T-helper 2 cell (primary cell): ENCODE data around the gene ENOX1.
"Not testable (repeated sequence)": the region's sequence is repeated elsewhere in the genome, so short reads cannot be mapped to it uniquely, and the experiment has no call there.

ENCODE experiments used
- DNase-seq, 5 experiments: peaks; one replicate each; pipeline versions ENCODE4 v3.0.0 to v3.0.0-alpha.2; 2012 to 2022

ENOX1 gene

GRCh38 chr13:43180837-43181236 lies 605.9 kb downstream of the ENOX1 start:
- no peak for DNase-seq

- DNase-seq, result no peak
Measured at GRCh38 chr13:43180036-43180660, 606.6 kb downstream of the ENOX1 start.

DNA sequence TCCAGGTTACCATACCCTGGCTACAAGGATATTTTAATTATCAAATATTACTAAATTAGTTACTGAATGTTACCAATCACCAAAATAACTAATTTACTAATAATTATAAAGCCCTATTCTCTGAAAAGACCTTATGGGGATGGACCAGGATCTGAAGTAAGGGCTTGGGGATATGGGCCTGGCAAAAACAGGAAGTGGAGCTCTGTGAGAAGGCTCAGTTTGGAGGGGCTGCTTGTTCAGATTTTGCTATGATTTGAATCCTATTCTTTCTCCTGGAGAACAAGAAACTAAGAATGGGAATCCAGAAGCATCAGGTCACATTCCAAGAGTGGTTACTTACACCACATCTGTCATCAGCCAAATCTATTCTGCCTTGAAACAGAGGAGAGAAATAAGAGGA lies 615.3 kb downstream of the ENOX1 start:
- no peak for DNase-seq

DNA sequence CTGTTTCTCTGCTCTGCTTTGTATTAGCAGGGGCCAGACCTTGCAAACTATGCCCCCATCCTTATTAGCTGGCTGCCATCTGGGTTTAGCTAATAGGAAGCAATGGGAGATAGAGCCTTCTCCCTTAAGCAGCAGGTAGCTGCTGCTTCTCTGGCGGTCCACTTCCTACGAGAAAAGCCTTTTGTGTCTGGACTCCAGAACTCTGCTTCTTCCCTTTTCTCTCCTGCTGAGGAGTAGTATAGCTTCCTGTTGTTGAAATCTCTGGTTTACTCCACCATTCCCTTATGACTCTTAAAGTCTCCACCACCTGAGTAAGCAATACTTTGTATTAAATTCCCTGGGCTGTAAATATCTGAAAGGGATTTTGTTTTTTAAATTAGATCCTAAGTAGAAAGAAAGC lies 616.3 kb downstream of the ENOX1 start:
- no peak for DNase-seq

- not testable (repeated sequence) for DNase-seq
Measured at GRCh38 chr13:43168434-43168833, 618.3 kb downstream of the ENOX1 start.

DNA sequence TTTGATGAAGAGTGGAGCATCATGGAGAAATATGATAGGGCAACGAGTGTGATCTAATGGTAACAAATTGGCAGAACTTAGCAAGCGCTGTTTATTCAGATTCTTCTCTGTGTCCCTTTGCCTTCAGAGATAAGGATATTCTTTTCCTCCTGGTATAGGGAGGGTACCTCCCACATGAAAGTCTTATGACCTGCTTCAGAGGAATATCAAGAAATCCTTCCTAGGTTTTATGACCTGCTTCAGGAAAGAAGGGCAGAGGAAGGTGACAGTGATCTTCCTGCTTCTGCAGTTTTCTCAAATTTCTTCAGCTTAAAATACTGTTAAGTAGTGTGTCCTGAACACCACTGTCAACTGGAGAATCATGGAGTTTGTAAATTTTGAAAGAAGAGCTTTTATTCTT lies 619.0 kb downstream of the ENOX1 start:
- DNase-seq, result no peak

- DNase-seq, result no peak
Measured at GRCh38 chr13:43166644-43167457, 619.9 kb downstream of the ENOX1 start.
